Body of pancreas (tissue), 4 donors: ENCODE results near the gene NIT2.

ENCODE experiments used
- POLR2A ChIP-seq, 3 donors: fragments of 450-650 bp; IDR thresholded peaks; one replicate each; pipeline ENCODE4 v1.6.1; 2016; ENCODE audit warnings: antibody characterized with exemption in 3 of 3, mild to moderate bottlenecking in 2 of 3
- TF ChIP-seq, protein P1 (sequence below), 7 experiments: fragments of 450-650 bp in 4 of 7; fragments of 200-600 bp in 3 of 7; sonication (generic) in 3 of 7; IDR thresholded peaks; one replicate each; pipeline ENCODE4 v1.5.1; 2016 to 2019; ENCODE audit warnings: antibody characterized with exemption in 7 of 7

DNA sequence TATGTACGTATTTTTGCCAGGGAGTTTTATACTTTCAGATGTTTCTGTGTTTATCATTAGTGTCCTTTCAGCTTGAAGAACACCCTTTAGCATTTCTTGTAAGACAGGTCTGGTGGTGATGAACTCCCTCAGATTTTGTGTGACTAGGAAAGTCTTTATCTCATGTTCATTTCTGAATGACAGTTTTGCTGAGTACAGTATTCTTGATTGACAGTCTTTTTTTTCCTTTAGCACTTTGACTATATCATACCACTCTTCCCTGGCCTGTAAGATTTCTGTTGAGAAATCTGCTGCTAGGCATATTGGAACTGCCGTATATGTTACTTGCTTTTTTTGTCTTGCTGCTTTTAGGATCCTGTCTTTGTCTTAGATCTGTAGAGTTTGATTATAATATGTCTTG lies 72.6 kb downstream of the NIT2 start:
- TF ChIP-seq, protein P1, sequence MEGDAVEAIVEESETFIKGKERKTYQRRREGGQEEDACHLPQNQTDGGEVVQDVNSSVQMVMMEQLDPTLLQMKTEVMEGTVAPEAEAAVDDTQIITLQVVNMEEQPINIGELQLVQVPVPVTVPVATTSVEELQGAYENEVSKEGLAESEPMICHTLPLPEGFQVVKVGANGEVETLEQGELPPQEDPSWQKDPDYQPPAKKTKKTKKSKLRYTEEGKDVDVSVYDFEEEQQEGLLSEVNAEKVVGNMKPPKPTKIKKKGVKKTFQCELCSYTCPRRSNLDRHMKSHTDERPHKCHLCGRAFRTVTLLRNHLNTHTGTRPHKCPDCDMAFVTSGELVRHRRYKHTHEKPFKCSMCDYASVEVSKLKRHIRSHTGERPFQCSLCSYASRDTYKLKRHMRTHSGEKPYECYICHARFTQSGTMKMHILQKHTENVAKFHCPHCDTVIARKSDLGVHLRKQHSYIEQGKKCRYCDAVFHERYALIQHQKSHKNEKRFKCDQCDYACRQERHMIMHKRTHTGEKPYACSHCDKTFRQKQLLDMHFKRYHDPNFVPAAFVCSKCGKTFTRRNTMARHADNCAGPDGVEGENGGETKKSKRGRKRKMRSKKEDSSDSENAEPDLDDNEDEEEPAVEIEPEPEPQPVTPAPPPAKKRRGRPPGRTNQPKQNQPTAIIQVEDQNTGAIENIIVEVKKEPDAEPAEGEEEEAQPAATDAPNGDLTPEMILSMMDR (IDR thresholded peaks at IDR 0.05) = no peak
- no peak for TF ChIP-seq POLR2A (IDR thresholded peaks at IDR 0.05)
